WTC11 (cell line): Measurements from ENCODE around the gene TTL. TPM values are rescaled to one million over a fixed set of nuclear protein-coding genes. Genes with fewer than 3 reads are reported as not detected.

Experiments used
- AFF4 ChIP-seq: sonication (generic); formaldehyde crosslinking; IDR thresholded peaks from 2 replicates; pipeline ENCODE4 v1.8.1; 2023; ENCODE audit warnings: mild to moderate bottlenecking, missing genetic modification reagents, borderline replicate concordance
- ARID4B ChIP-seq: sonication (generic); formaldehyde crosslinking; IDR thresholded peaks from 2 replicates; pipeline ENCODE4 v1.8.0; 2023; ENCODE audit warnings: missing genetic modification reagents, mild to moderate bottlenecking, borderline replicate concordance
- ATF3 ChIP-seq: sonication (generic); formaldehyde crosslinking; conservative IDR thresholded peaks from 2 replicates; pipeline ENCODE4 v1.8.1; 2022; ENCODE audit warnings: mild to moderate bottlenecking, missing genetic modification reagents
- CREB1 ChIP-seq: sonication (generic); formaldehyde crosslinking; IDR thresholded peaks from 2 replicates; pipeline ENCODE4 v1.8.0; 2023; ENCODE audit warnings: mild to moderate bottlenecking, missing genetic modification reagents
- ELF4 ChIP-seq: sonication (generic); formaldehyde crosslinking; IDR thresholded peaks from 2 replicates; pipeline ENCODE4 v1.8.1; 2022; ENCODE audit warnings: low read depth, mild to moderate bottlenecking, moderate library complexity, missing genetic modification reagents
- GABPB1 ChIP-seq: sonication (generic); formaldehyde crosslinking; IDR thresholded peaks from 2 replicates; pipeline ENCODE4 v1.8.1; 2023; ENCODE audit warnings: mild to moderate bottlenecking, missing genetic modification reagents
- GRHL2 ChIP-seq: fragments of 250-450 bp; sonication (Bioruptor Pico); IDR thresholded peaks from 2 replicates; pipeline ENCODE4 v1.8.0; 2022; ENCODE audit warnings: mild to moderate bottlenecking, moderate library complexity; ENCODE audit not compliant: insufficient replicate concordance, severe bottlenecking
- HMGA2 ChIP-seq: fragments of 250-450 bp; sonication (Bioruptor Pico); IDR thresholded peaks from 2 replicates; pipeline ENCODE4 v1.4.0; 2021; ENCODE audit warnings: mild to moderate bottlenecking, moderate library complexity
- NR2C2 ChIP-seq: sonication (generic); formaldehyde crosslinking; IDR thresholded peaks from 2 replicates; pipeline ENCODE4 v1.8.0; 2022; ENCODE audit warnings: mild to moderate bottlenecking, missing genetic modification reagents
- OVOL2 ChIP-seq: fragments of 250-450 bp; sonication (Bioruptor Pico); IDR thresholded peaks from 2 replicates; pipeline ENCODE4 v1.9.0; 2021; ENCODE audit warnings: mild to moderate bottlenecking, borderline replicate concordance
- PRRX2 ChIP-seq: fragments of 250-450 bp; sonication (Bioruptor Pico); IDR thresholded peaks from 2 replicates; pipeline ENCODE4 v1.8.0; 2021; ENCODE audit warnings: mild to moderate bottlenecking
- STAT6 ChIP-seq: sonication (generic); formaldehyde crosslinking; conservative IDR thresholded peaks from 2 replicates; pipeline ENCODE4 v1.8.1; 2023; ENCODE audit warnings: mild to moderate bottlenecking, low read depth, missing genetic modification reagents, moderate library complexity
- TEAD1 ChIP-seq: sonication (generic); formaldehyde crosslinking; IDR thresholded peaks from 2 replicates; pipeline ENCODE4 v1.8.0; 2022; ENCODE audit warnings: mild to moderate bottlenecking, missing genetic modification reagents
- USF1 ChIP-seq: sonication (generic); formaldehyde crosslinking; IDR thresholded peaks from 2 replicates; pipeline ENCODE4 v1.8.0; 2022; ENCODE audit warnings: mild to moderate bottlenecking, missing genetic modification reagents
- ZNF396 ChIP-seq: fragments of 250-450 bp; sonication (Bioruptor Pico); IDR thresholded peaks from 2 replicates; pipeline ENCODE4 v1.8.0; 2021; ENCODE audit warnings: mild to moderate bottlenecking, moderate library complexity, borderline replicate concordance
- ZNF416 ChIP-seq: fragments of 250-450 bp; sonication (Bioruptor Pico); IDR thresholded peaks from 2 replicates; pipeline ENCODE4 v1.9.0; 2021; ENCODE audit warnings: mild to moderate bottlenecking, inconsistent platforms
- ZNF512 ChIP-seq: sonication (generic); formaldehyde crosslinking; IDR thresholded peaks from 2 replicates; pipeline ENCODE4 v1.8.1; 2022; ENCODE audit warnings: missing genetic modification reagents, borderline replicate concordance
- ZNF532 ChIP-seq: fragments of 250-450 bp; sonication (Bioruptor Pico); IDR thresholded peaks from 2 replicates; pipeline ENCODE4 v1.9.0; 2021; ENCODE audit warnings: mild to moderate bottlenecking, borderline replicate concordance
- total RNA-seq: library from RNA; stranded (reverse); gene quantifications from 3 replicates; pipeline ENCODE4 v1.2.3, GENCODE V29; 2021

TTL gene
- total RNA-seq, 1 experiment from 2014 or later, result 44.2 TPM

- TF ChIP-seq ZNF532 (CRISPR knock-in tag) (no peak), PRRX2 (CRISPR knock-in tag) (no peak), TEAD1 (CRISPR knock-in tag) (peak; percentile 93), ZNF512 (CRISPR knock-in tag) (no peak), ELF4 (peak; percentile 49; the same call in 1 of the 2 replicates), USF1 (peak; percentile 90), ZNF396 (no peak), CREB1 (CRISPR knock-in tag) (peak; percentile 85; the same call in 1 of the 2 replicates), AFF4 (CRISPR knock-in tag) (no peak), ATF3 (CRISPR knock-in tag) (no peak), NR2C2 (CRISPR knock-in tag) (peak; percentile 81), OVOL2 (no peak), ZNF416 (CRISPR knock-in tag) (no peak), GABPB1 (CRISPR knock-in tag) (peak; percentile 92), HMGA2 (no peak), STAT6 (no peak), ARID4B (peak; percentile 98), GRHL2 (CRISPR knock-in tag) (no peak)
Measured at GRCh38 chr2:112542123-112542983, 60.4 kb downstream of the TTL start, which contains the start of gene POLR1B (continued).
